G401 (cell line): ENCODE results near the gene OR4D1. TPM values are rescaled to one million over a fixed set of nuclear protein-coding genes. Genes with fewer than 3 reads are reported as not detected.

Experiments used
- DNase-seq: peaks from one replicate; pipeline ENCODE4 v3.0.0-alpha.2; 2015; ENCODE audit warnings: low spot score
- in situ Hi-C: cut with HindIII; loops from 2 replicates; pipeline ENCODE4 v1.10.0; 2016; ENCODE audit warnings: low sequenced_read_pairs, mixed read lengths
- total RNA-seq: library from RNA; depleted of rRNA; stranded (reverse); fragments of >200 nt; shearing (Covaris generic); gene quantifications from 2 replicates; pipeline ENCODE4 v1.2.3, GENCODE V29; 2014; rRNA removed

The OR4D1 gene
- total RNA-seq, 1 experiment from 2014 or later = not detected

DNA sequence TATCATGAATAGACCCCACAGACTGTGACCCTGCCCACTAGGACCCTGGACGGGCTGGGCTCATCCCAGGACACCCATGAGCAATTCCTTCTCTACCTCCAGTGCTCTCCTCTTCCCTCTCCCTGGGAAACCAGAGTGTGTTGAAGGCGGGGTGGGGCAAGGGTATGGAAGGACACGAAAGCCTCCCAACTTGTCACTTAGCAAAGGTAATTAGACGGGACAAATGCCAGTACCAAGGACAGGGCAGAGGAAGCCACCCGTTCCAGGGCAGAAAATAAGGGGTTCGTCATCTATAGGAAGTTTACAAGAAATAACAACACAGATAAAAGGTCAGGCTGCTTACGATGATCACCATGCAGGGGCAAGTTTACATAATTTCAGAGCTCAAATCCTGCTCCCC, 39.5 kb downstream of the OR4D1 start:
- in situ Hi-C loops = no loop called here
- DNase-seq = no peak

GRCh38 chr17:58189436-58190146, 41.4 kb downstream of the OR4D1 start:
- in situ Hi-C loops = no loop called here
- DNase-seq = no peak

DNA sequence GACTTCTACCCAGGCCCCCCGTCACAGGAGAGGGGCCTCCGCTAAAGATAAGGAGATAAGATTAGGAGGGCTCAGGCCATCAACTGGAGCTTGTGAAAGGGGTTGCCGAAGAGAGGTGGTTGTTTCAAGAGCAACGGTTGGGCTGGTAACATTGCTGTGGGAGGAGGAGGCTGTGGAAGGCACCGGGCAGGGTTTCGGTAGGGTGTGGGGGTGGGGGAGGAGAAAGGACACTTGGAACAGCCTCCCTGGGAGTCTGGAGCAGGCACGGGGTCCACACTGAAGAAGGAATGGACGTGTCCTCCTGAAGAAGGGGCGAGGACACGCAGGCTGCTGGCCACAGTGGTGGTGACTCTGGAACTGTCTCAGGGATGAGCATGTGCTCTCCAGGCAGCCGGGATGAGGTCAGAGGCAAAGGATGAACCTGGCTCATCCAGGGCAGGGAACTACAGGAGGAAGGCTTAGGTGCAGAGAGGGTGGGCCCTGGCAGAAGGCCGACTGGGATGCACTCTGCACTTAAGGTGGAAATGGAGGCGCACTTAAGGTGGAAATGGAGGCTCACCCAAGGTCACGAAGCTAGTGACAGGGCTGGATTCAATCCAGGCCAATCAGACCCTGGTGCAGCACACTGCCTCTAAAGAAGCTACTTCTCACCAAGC, 43.2 kb downstream of the OR4D1 start:
- no peak for DNase-seq
- in situ Hi-C loops = no loop called here

GRCh38 chr17:58192612-58193011, 44.4 kb downstream of the OR4D1 start, which contains the start of gene EPX:
Gene EPX (plus strand): TSS chr17:58192726. CDS start chr17:58192847, 121 bp downstream.
- no peak for DNase-seq
- in situ Hi-C loops = no loop called here

GRCh38 chr17:58193641-58194255, 45.6 kb downstream of the OR4D1 start:
- DNase-seq = no peak
- in situ Hi-C loops = no loop called here

DNA sequence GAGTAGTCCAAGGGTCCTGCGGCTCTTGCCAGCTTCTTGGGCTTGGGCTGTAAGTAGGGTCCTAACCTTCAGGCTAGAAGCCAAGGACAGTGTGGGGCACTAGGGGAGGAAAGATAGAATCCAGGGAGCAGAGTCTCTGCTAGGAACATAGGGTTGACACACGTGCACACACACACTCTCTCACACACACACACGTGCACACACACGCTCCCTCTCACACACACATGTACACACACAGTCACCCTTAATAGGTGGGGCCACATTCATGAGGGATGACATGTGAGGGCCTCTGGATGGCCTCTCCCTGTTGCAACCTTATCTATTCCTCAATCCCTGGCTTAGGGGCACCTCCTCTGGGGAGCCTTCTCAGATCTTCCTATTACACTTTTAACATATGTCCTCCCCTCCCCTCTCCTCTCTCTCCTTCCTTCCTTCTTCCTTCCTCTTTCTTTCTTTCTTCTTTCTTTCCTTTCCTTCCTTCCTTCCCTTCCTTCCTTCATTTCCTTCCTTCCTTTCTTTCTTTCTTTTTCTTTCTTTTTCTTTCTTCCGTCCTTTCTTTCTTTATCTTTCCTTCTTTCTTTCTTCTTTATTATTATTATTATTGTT, 47.4 kb downstream of the OR4D1 start:
- DNase-seq = no peak
- in situ Hi-C loops = no loop called here

GRCh38 chr17:58196610-58197009, 48.4 kb downstream of the OR4D1 start:
- DNase-seq = no peak
- in situ Hi-C loops = no loop called here

GRCh38 chr17:58200024-58200633, 51.9 kb downstream of the OR4D1 start:
- in situ Hi-C loops = no loop called here
- peak; percentile 37 for DNase-seq

- DNase-seq = no peak
- in situ Hi-C loops = no loop called here
Measured at GRCh38 chr17:58202859-58203258, 54.7 kb downstream of the OR4D1 start.

DNA sequence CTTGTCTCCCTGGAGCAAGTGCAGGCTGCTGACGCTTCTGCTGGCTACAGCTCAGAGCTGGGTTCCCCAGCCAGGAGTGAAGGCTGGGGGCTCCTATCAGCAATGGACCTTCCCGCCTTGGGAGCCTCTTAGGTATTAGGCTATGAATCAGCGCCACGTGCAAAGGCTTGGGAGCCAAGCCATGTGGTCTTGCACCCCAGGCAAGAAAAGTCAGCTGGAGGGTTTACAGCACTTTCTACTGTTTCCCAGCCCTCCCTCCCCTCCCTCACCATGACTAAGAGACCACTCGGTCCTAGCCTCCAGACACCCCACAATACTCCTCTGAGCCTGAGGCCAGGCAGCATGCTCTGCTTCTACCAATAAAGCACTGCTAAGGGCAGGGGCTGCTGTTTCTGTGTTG, 56.6 kb downstream of the OR4D1 start:
- no peak for DNase-seq

GRCh38 chr17:58205936-58206335, 57.8 kb downstream of the OR4D1 start:
- DNase-seq = no peak
- in situ Hi-C loops = no loop called here

More for the DNA sequence above, 56.6 kb downstream of the OR4D1 start:
- in situ Hi-C loops = no loop called here

GRCh38 chr17:58207451-58207850, 59.3 kb downstream of the OR4D1 start:
- in situ Hi-C loops = no loop called here
- no peak for DNase-seq

GRCh38 chr17:58208344-58208743, 60.2 kb downstream of the OR4D1 start:
- no peak for DNase-seq

More at GRCh38 chr17:58208344-58208743, 60.2 kb downstream of the OR4D1 start:
- in situ Hi-C loops = no loop called here

Other genes with a start within 250 kb of the OR4D1 start
- gene CUEDC1, start 193.0 kb upstream of the OR4D1 start, total RNA-seq = 26.7 and 42.3 TPM in 2 replicates
- gene VEZF1, start 160.1 kb upstream of the OR4D1 start, total RNA-seq = 22.7 and 37.4 TPM in 2 replicates
- 461 and 585 TPM in 2 replicates for gene SRSF1, start 141.1 kb upstream of the OR4D1 start, total RNA-seq
- gene DYNLL2, start 65.0 kb upstream of the OR4D1 start, total RNA-seq = 10.5 and 11.5 TPM in 2 replicates
- gene OR4D2, start 18.6 kb downstream of the OR4D1 start, total RNA-seq = not detected in 2 replicates
- not detected in 2 replicates for gene EPX, start 44.3 kb downstream of the OR4D1 start, total RNA-seq
- gene MKS1, start 70.9 kb downstream of the OR4D1 start, total RNA-seq = 15.3 and 17.8 TPM in 2 replicates
- gene LPO, start 90.2 kb downstream of the OR4D1 start, total RNA-seq = not detected in 2 replicates
- gene MPO, start 132.6 kb downstream of the OR4D1 start, total RNA-seq = not detected in 2 replicates
- gene TSPOAP1, start 180.4 kb downstream of the OR4D1 start, total RNA-seq = not detected in 2 replicates
- 58.7 and 73.6 TPM in 2 replicates for gene SUPT4H1, start 203.8 kb downstream of the OR4D1 start, total RNA-seq